Pulmonary artery endothelial cell (primary cell): ENCODE results near the gene SLC46A1. TPM values are rescaled to one million over a fixed set of nuclear protein-coding genes. Genes with fewer than 3 reads are reported as not detected.

ENCODE experiments used
- DNase-seq: peaks from one replicate; pipeline ENCODE4 v3.0.0-alpha.2; 2011; ENCODE audit warnings: low read depth, low spot score
- total RNA-seq: library from RNA; depleted of rRNA; stranded (reverse); fragments of >200 nt; gene quantifications from 2 replicates; pipeline ENCODE4 v1.2.3, GENCODE V29; 2014

Gene SLC46A1
- total RNA-seq, 1 donor from 2014 or later: 3.8 TPM

DNA sequence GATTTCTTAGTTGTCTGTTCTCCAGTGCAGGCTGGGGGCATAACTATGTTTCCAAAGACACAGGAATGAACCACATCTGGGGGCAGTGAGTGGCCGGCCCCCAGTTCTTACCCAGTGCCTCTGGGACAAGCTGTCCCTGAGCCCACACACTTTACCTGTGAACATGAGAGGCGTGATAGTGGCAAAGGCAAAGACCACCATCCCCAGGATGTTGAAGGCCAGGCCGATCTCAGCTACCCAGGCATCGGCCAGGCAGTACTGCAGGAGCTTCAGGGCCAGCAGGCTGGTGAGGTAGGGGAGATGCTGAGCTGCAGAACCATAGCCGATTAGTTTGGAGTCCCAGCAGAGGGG lies 1.6 kb downstream of the SLC46A1 start:
- DNase-seq: no peak

DNA sequence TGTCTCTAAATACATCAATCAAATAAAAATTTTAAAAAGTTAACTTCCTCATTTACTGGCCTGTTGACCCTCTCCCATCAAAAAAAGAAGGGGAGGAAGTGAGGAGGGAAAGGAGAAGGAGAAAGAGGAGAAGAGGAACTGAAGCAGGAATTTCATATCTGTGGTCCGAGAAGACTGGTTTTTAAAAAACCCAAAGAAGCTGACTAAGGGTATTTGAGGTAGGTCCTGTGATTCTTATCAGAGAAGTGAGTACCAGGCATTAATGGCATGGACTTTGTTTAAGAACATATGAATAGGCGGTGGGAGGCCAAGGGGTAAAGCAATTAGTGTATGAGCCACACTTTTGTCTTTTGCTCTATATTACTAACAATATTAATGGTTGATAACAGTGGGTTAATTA lies 2.0 kb downstream of the SLC46A1 start:
- no peak for DNase-seq

GRCh38 chr17:28402844-28403243 lies 3.2 kb downstream of the SLC46A1 start:
- DNase-seq: no peak

- no peak for DNase-seq
Measured at GRCh38 chr17:28402224-28402630, 3.8 kb downstream of the SLC46A1 start.

- no peak for DNase-seq
Measured at GRCh38 chr17:28399808-28400207, 6.2 kb downstream of the SLC46A1 start.

DNA sequence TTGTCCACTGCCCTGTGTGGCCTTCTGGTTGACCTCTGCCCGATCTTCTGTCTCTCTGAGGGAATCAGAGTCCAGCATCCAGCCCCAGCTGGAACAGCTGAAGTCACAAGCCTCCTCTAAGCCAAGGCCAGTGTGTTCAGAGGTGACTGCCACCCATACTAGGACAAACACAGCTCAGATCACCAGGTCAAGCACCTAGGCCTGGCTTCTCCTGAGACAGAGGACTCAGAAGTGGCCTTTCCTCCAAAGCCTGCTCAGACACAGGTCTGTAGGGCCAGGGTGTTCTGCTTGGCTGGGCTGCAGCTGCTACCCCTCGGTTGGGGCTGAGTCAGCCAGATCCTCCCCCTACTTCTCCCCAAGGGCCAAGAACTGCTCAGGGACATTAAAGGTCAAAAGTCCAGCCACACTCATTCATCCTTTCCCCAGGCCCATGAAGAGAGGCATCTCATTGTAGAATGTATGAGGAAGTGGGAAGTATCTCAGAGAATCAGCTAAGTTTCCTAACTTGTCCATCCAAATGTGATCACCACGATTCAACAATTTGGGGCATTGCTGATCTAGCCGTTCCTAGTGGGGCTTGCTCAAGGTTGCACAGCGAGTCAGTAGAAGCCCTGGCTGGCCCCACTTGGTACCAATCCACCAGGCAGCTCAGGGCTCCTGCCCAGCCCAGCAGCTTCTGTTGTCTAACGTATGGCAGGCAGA lies 7.6 kb downstream of the SLC46A1 start:
- no peak for DNase-seq

- no peak for DNase-seq
Measured at GRCh38 chr17:28397687-28398279, 8.2 kb downstream of the SLC46A1 start.

GRCh38 chr17:28397275-28397674 lies 8.7 kb downstream of the SLC46A1 start:
- DNase-seq: no peak

- DNase-seq: no peak
Measured at GRCh38 chr17:28396635-28397239, 9.3 kb downstream of the SLC46A1 start.

- DNase-seq: no peak
Measured at GRCh38 chr17:28395968-28396367, 10.0 kb downstream of the SLC46A1 start.

- no peak for DNase-seq
Measured at GRCh38 chr17:28395426-28395825, 10.6 kb downstream of the SLC46A1 start.

DNA sequence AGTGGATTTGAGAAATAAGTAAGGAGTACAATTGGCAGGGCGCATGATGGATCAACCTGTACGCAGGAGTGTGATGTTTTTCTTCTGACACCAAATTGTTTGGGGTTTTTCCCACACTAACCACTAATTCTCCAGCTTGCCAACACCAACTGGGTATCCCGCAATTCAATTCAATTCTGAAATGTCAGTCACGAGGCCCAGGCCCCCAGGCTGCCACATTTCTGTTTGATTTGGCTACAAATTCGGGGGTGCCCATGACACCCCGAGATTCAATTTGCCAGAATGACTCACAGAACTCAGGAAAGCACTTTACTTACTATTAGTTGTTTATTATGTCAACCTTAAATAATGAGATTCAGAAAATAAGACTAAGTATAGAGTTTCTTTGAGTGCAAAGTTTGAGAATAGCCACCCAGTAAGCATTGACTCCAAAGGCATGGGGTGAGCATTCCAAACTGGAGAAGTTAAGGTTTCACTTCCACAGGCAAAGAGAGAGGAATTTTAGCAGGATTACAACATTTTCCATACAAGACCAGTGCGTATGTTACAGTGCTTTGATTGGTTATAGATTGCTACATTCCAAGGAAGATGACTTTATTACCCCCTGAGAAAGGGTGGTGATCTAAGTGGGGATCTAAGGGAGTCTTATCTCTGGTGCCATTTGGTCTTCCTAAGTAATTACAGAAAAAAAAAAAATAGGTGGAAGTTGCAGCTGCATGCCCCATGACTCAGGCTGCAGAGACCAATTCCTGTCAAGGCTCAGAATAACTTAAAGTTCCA lies 11.5 kb downstream of the SLC46A1 start:
- peak; percentile 66 for DNase-seq

GRCh38 chr17:28392491-28392890 lies 13.5 kb downstream of the SLC46A1 start:
- DNase-seq: no peak

DNA sequence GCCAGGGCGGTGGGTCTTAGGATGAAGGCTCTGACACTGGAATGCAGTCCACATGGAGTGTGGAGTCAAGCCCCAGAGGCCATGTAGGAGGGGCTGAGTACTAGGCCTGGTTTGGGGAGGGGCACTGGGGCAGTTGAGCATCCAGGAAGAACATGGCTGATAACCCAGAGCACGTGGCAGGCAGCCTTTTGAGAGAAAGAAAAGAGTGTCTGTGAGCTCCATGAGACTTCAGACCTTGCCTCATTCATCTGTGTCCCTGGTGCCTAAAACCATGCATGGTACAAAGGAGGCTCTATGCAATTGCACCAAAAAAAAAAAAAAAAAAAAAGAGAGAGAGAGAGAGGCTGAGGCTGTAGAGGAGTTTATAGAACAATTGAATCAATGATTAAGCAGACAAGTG lies 14.6 kb downstream of the SLC46A1 start:
- DNase-seq: no peak

GRCh38 chr17:28390984-28391383 lies 15.0 kb downstream of the SLC46A1 start:
- DNase-seq: no peak

DNA sequence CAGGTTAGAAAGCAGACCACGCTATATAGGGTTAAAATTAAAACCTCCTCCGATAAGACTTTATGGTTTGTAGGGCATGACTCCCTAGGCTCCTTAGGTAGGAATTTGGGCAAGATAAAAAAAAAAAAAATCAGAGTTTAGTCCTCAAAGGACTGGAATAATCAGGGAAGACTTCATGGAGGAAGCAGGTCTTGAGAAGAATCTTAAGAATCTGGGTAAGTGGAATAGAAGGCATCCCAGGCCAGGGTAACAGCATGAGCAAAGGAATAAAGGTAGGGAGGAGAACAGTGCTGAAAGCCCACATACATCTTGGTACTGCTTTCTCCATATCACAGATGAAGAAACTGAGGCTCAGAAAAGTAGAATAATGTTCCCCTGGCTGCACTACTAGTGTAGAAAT lies 15.4 kb downstream of the SLC46A1 start:
- no peak for DNase-seq

GRCh38 chr17:28390141-28390540 lies 15.9 kb downstream of the SLC46A1 start:
- no peak for DNase-seq

- no peak for DNase-seq
Measured at GRCh38 chr17:28388106-28388505, 17.9 kb downstream of the SLC46A1 start.

DNA sequence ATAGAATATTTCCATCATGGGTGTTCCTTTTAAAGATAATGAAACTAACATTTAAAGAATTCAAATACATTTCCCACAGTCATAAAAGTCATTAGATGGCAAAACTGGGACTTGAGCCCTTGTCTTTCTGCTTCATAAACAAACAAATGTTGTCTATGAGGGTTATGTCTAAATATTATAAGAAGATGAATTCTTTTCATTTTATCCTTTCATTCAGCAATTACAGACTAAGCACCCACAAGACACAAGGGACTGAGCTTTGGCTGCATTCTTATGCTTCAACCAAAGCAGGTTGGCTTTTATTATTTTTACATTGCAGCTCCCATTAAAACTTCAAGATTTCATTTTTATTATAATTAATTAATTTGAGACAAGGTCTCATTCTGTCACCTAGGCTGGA lies 19.6 kb downstream of the SLC46A1 start:
- DNase-seq: no peak

DNA sequence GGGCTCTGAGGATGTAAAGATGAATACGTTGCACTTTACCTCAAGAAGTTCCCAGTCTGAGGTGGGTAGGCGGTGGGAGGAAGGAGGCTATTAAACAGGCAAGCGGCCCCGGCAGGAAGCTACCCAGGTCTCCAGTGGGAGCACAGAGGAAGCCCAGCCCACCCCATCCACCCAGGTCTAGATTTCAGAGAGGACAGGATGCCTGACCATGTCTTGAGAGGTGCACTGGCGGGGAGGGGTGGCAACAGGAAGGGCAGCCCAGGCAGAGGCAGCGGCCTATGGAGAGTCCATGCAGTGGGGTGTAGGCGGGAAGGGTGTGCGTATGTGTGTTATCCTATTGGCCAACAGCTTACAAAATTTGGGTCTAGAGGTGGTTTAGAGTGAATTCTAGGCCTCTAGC lies 20.6 kb downstream of the SLC46A1 start:
- DNase-seq: no peak

DNA sequence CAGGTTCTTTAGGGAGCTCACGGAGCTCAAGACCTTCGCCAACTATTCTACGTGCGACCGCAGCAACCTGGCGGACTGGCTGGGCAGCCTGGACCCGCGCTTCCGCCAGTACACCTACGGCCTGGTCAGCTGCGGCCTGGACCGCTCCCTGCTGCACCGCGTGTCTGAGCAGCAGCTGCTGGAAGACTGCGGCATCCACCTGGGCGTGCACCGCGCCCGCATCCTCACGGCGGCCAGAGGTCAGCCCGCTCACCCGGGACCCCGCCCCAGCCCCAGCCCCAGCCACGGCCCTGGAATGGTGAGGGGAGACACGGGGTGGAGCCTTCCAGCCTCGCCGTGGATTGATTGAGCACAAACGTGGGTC lies 21.0 kb downstream of the SLC46A1 start:
- DNase-seq: no peak

DNA sequence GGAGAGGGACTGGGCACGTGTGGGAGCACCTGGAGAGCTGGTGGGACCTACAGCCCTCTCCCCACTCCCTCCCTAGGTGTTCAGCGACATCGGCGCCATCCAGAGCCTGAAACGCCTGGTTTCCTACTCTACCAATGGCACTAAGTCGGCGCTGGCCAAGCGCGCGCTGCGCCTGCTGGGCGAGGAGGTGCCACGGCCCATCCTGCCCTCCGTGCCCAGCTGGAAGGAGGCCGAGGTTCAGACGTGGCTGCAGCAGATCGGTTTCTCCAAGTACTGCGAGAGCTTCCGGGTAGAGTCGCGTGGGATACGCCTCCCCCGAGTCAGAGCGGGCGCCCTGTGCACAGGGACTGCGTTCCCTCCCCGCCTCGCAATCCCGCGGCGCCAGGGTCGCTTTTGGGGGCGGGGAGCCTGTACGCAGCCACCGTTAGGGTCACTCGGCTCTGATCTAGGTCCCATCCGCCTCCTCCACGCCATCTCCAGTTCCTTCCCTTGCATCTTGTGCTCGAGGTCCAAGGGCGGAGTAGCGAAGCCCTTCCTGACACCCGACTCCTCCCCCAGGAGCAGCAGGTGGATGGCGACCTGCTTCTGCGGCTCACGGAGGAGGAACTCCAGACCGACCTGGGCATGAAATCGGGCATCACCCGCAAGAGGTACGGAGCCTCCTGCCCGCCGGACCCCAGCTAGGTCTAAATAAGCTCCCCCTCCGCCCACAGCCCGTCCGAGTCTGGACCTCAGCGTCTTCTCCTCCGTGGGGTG lies 21.6 kb downstream of the SLC46A1 start:
- DNase-seq: no peak
